Skeletal muscle cell (primary cell): ENCODE measurements around the gene IL27RA.
"Not testable (repeated sequence)": the region's sequence is repeated elsewhere in the genome, so short reads cannot be mapped to it uniquely, and the experiment has no call there.

Experiments
- DNase-seq: peaks from one replicate; pipeline ENCODE4 v3.0.0-alpha.2; 2010; ENCODE audit warnings: low read depth
- H3K4me3 ChIP-seq: 2 replicates; pipeline ENCODE4 v1.5.1; 2011; ENCODE audit warnings: low read depth, mild to moderate bottlenecking, control low read depth, low read length, moderate library complexity

The IL27RA gene

DNA sequence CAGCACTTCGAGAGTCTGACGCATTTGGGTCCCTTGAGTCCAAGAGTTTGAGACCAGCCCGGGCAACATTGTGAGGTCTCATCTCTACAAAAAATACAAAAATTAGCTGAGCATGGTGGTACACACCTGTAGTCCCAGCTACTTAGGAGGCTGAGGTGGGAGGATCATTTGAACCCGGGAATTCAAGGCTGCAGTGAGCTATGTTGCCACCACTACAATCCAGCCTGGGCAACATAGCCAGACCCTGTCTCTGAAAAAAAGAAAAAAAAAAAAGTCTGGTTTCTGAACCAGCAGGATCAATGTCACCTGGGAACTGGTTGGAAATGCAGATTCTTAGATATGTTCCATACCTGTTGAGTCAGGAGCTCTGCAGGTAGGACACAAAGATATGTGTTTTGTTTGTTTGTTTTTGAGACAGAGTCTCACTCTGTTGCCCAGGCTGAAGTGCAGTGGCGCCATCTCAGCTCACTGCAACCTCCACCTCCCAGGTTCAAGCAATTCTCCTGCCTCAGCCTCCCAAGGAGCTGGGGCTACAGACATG, 4.8 kb upstream of the IL27RA start:
- H3K4me3 ChIP-seq, DNase-seq: not testable (repeated sequence)

- no peak within 1 kb of the TSS for H3K4me3 ChIP-seq
- no peak for DNase-seq
Measured at GRCh38 chr19:14027856-14028450, 3.6 kb upstream of the IL27RA start, which contains the start of gene RLN3. Gene RLN3, plus strand, starts transcription at chr19:14028148. Its CDS starts 57 bp downstream, at chr19:14028205.

GRCh38 chr19:14028901-14029300, 2.7 kb upstream of the IL27RA start:
- H3K4me3 ChIP-seq: no peak overlapping the region
- no peak for DNase-seq

DNA sequence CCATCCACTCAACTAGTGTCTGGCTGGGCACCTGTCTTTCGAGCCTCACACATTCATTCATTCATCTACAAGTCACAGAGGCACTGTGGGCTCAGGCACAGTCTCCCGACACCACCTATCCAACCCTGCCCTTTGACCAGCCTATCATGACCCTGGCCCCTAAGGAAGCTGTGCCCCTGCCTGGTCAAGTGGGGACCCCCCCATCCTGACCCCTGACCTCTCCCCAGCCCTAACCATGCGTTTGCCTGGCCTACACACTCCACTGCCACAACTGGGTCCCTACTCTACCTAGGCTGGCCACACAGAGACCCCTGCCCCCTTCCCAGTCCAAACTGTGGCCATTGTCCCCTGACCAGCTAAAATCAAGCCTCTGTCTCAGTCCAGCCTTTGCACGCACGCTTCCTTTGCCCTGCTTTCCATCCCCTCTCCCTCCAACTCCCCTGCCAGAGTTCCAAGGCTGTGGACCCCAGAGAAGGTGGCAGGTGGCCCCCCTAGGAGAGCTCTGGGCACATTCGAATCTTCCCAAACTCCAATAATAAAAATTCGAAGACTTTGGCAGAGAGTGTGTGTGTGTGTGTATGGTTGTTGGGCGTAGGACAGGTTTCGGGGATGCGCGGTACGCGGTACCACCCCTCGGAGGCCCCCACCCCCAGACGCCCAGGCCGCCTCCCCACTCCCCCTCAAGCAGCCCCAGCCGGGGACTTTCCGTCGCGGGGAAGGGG, 404 bp upstream of the IL27RA start:
- H3K4me3 ChIP-seq: peak overlapping the region; percentile 68
- no peak for DNase-seq

GRCh38 chr19:14033946-14034345, 2.4 kb downstream of the IL27RA start:
- no peak overlapping the region for H3K4me3 ChIP-seq
- no peak for DNase-seq

- not testable (repeated sequence) for H3K4me3 ChIP-seq, DNase-seq
Measured at GRCh38 chr19:14035159-14035558, 3.6 kb downstream of the IL27RA start.

- DNase-seq: no peak
- H3K4me3 ChIP-seq: no peak overlapping the region
Measured at GRCh38 chr19:14035706-14036105, 4.1 kb downstream of the IL27RA start.

- H3K4me3 ChIP-seq: no peak overlapping the region
Measured at GRCh38 chr19:14039181-14039580, 7.6 kb downstream of the IL27RA start.

DNA sequence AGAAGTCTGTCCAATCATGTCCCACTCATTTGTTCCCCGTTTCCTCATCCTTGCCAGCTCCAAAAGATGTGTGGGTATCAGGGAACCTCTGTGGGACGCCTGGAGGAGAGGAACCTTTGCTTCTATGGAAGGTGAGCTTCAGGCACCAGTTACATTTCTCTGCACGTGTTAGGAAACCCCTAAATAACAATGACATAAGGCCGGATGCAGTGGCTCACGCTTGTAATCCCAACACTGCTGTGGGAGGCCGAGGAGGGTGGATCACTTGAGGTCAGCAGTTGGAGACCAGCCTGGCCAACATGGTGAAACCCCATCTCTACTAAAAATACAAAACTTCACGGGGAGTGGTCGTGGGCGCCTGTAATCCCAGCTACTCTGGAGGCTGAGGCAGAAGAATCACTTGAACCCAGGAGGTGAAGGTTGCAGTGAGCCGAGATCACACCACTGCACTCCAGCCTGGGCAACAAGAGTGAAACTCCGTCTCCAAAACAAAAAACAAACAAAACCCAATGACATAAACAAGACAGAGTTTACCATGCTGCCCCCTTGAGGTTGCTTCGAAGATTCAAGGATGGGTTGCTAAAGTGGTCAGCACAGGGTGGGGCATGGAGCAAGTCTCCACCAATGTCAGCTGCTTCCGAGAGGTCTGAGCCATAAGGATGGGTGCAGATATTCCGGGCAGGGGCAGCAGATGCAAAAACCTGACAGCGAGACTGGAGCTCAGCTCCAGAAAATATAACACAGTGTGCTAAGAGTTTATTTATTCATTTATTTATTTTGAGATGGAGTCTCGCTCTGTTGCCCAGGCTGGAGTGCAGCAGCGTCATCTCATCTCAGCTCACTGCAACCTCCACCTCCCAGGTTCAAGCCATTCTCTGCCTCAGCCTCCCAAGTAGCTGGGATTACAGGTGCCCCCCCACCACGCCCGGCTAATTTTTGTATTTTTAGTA, 11.4 kb downstream of the IL27RA start:
- H3K4me3 ChIP-seq, DNase-seq: not testable (repeated sequence)

More at GRCh38 chr19:14039181-14039580, 7.6 kb downstream of the IL27RA start:
- no peak for DNase-seq

- H3K4me3 ChIP-seq, DNase-seq: not testable (repeated sequence)
Measured at GRCh38 chr19:14047866-14048265, 16.3 kb downstream of the IL27RA start.

GRCh38 chr19:14048443-14049153, 17.0 kb downstream of the IL27RA start:
- no peak for DNase-seq
- no peak overlapping the region for H3K4me3 ChIP-seq

DNA sequence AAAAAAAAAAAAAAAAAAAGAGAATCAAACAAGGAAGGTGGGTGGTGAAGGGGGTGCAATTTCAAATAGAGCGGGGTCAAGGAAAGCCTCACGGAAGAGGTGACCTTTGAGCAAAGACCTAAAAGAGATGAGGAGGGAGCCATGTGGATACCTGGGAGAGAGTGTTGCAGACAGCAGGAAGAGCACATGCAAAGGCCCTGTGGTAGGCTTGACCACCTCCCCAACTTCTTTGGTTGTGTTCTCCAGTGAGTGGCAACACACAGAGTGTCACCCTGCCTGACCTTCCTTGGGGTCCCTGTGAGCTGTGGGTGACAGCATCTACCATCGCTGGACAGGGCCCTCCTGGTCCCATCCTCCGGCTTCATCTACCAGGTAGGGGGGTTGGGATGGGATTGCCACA, 18.9 kb downstream of the IL27RA start:
- no peak overlapping the region for H3K4me3 ChIP-seq
- DNase-seq: no peak

DNA sequence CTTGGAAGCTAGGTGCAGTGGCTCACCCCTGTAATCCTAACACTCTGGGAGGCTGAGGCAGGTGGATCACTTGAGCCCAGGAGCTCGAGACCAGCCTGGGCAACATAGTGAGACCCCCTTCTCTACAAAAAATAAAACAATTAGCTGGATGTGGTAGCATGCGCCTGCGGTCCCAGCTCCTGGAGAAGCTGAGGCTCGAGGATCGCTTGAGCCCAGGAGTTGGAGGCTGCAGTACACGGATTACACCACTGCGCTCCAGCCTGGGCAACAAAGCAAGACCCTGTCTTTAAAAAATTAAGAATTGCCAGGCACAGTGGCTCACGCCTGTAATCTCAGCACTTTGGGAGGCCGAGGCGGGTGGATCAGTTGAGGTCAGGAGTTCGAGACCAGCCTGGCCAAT, 19.4 kb downstream of the IL27RA start:
- not testable (repeated sequence) for DNase-seq, H3K4me3 ChIP-seq

DNA sequence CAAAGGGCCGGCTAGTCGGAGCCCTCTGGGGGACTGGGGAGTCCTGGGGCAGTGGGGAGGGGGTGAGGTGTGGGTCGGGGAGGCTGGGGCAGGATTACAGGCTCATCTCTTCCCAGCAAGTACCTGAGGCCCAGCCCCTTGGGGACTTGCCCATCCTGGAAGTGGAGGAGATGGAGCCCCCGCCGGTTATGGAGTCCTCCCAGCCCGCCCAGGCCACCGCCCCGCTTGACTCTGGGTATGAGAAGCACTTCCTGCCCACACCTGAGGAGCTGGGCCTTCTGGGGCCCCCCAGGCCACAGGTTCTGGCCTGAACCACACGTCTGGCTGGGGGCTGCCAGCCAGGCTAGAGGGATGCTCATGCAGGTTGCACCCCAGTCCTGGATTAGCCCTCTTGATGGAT, 20.4 kb downstream of the IL27RA start:
- H3K4me3 ChIP-seq: no peak overlapping the region
- DNase-seq: no peak

- DNase-seq: no peak
- H3K4me3 ChIP-seq: no peak overlapping the region
Measured at GRCh38 chr19:14052470-14052869, 20.9 kb downstream of the IL27RA start.

DNA sequence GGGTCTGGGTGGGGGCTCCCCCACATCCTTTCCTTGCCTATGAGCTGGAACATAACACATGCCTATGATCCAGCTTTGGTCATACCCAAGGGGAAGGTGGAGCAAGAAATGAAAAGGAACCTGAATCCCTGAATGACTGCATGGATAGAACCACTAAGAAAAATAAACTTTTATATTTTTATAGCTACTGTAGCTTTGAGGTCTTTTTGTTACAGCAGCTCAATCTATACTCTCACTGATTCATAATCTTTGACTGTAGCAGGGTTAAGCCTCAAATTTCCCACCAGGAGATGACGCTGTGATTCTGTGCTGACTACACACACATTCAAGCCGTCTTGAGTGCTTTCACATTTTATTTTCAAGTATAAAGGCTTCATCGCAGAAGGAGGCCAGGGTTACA, 21.5 kb downstream of the IL27RA start:
- no peak for DNase-seq

DNA sequence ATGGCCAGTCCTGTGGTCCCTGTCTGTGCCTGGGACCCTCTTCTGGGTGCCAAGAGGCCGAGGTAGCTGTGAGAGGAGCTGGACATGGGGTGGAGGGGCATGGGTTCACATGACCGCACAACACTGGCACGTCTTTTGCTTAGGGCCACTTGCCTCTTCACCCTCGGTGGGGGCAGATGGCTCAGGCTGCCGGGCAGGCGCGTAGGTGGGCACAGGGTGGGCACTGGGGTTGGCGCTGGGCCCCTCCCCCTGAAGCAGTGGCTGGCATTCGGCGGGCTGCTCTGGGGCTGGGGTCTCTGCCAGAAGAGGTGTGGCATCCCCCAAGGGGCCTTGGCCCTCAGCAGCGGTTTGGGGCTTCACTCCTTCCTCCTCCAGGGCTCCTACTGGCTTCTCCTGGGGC, 21.9 kb downstream of the IL27RA start:
- no peak overlapping the region for H3K4me3 ChIP-seq
- no peak for DNase-seq

More for the DNA sequence above, 21.5 kb downstream of the IL27RA start:
- H3K4me3 ChIP-seq: no peak overlapping the region

DNA sequence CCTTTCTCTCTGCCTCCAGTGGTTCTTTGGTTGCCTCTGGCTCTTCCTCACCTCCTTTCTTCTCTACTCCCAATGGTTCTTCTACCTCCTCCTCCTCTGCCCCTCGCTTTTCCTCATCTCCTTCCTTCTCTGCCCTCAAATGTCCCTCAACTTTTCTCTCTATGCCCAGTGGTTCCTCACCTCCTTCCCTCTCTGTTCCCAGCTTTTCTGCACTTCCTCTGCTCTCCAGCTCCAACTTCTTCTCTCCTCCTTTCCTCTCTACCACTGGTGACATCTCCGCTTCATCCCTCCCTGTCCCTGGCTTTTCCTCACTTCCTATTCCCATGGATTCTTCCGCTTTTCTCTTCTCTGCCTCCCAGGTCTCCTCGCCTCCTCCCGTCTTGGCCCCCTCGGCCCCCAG, 22.5 kb downstream of the IL27RA start:
- H3K4me3 ChIP-seq: no peak overlapping the region
- DNase-seq: no peak

GRCh38 chr19:14054721-14055120, 23.2 kb downstream of the IL27RA start:
- no peak overlapping the region for H3K4me3 ChIP-seq

More at GRCh38 chr19:14054721-14055120, 23.2 kb downstream of the IL27RA start:
- no peak for DNase-seq
